RWPE2 (cell line): Measurements from ENCODE around the gene GALNT18.

ENCODE experiments used
- ATAC-seq: fragments of 200-7000 bp; cut with Tn5 transposase; 3 replicates; pipeline ENCODE4 v1.9.1; 2021; ENCODE audit warnings: low read depth
- DNase-seq: peaks from one replicate; pipeline ENCODE4 v3.0.0-alpha.2; 2020; ENCODE audit warnings: low spot score
- H3K27ac ChIP-seq: fragments of 450-650 bp; 2 replicates; pipeline ENCODE4 v1.5.1; 2017; ENCODE audit warnings: mild to moderate bottlenecking; ENCODE audit not compliant: poor library complexity, severe bottlenecking
- H3K27me3 ChIP-seq: fragments of 250-450 bp; sonication (Bioruptor Pico); 2 replicates; pipeline ENCODE4 v1.5.1; 2021; ENCODE audit warnings: mild to moderate bottlenecking, moderate library complexity; ENCODE audit not compliant: insufficient read depth, poor library complexity, severe bottlenecking
- H3K36me3 ChIP-seq: fragments of 250-450 bp; sonication (Bioruptor Pico); 2 replicates; pipeline ENCODE4 v1.5.1; 2020; ENCODE audit warnings: low read depth, mild to moderate bottlenecking, moderate library complexity
- H3K4me1 ChIP-seq: fragments of 250-450 bp; sonication (Bioruptor Pico); 2 replicates; pipeline ENCODE4 v1.5.1; 2021; ENCODE audit warnings: mild to moderate bottlenecking, moderate library complexity; ENCODE audit not compliant: insufficient read depth, poor library complexity, severe bottlenecking
- H3K4me3 ChIP-seq: fragments of 250-450 bp; sonication (Bioruptor Pico); 2 replicates; pipeline ENCODE4 v1.5.1; 2021; ENCODE audit warnings: mild to moderate bottlenecking, moderate library complexity; ENCODE audit not compliant: severe bottlenecking
- H3K9me3 ChIP-seq: fragments of 250-450 bp; sonication (Bioruptor Pico); 2 replicates; pipeline ENCODE4 v1.5.1; 2021; ENCODE audit warnings: mild to moderate bottlenecking, moderate library complexity; ENCODE audit not compliant: severe bottlenecking
- TF ChIP-seq, protein P1 (sequence below): fragments of 450-650 bp; IDR thresholded peaks from one replicate; pipeline ENCODE4 v1.5.1; 2017; ENCODE audit warnings: mild to moderate bottlenecking, moderate library complexity; ENCODE audit not compliant: poor library complexity, severe bottlenecking

The GALNT18 gene

DNA sequence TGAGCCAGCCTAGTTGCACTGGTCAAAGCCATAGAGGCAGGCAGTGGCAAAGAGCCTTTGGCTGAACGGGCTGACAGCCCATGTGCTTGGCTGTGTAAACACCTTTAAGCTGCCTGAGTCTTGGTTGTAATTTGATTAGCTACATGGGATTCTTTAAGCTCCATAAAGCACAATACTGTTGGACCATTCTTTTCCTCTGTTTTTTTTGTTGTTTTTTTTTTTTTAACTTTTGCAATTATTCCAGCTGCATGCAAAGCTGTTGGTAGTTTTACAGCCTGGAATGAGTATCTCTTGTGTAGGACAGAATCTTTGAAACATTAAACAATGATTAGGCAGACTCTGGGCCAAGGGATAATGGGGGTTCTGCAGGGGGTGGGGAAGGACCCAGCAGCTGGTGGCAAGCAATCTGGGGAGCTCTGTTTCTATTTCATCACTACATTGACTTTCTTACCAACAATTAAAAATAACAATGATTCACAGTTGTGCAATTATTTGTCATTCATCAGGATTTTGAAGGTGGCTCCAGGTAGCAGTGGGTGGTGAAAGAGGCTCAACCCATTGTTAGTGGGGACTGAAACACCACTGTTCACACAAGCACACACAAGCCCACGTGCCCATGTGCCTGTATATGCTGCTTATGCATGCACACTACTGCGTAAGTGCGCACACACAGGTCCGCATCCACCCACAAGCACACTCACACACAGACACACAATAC lies 199.2 kb downstream of the GALNT18 start:
- DNase-seq: no peak
- peak; percentile 80 for ATAC-seq
- H3K4me1 ChIP-seq: peaks cover 13% of the 10 kb centered on the region

DNA sequence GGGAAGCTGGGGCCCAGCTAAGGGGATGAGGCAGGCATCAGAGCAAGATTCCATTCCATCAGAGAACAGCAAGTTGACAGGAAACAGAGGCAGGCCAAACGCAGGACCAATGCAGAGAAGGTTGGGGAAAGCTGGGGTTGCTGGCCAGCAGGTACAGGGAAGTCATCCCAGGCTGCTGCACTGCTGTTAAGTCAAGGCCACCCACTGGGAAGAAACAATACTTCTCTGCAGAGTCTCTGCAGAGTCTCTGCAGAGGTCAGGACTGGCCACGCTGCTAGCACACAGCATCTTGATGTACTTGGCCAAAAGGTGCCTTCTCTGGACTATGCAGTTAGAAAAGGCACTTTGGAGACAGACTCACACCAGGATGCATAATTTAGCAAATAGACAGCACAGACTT lies 200.3 kb downstream of the GALNT18 start:
- H3K27me3 ChIP-seq: no peaks in the 10 kb centered on the region
- no peaks in the 10 kb centered on the region for H3K9me3 ChIP-seq

More for the DNA sequence above, 199.2 kb downstream of the GALNT18 start:
- Histone ChIP-seq H3K9me3 (no peaks in the 10 kb centered on the region), H3K4me3 (no peak overlapping the region), H3K27ac (peak overlapping the region; percentile 51), H3K27me3 (no peaks in the 10 kb centered on the region), H3K36me3 (no peaks in the 10 kb centered on the region)
- TF ChIP-seq, protein P1, sequence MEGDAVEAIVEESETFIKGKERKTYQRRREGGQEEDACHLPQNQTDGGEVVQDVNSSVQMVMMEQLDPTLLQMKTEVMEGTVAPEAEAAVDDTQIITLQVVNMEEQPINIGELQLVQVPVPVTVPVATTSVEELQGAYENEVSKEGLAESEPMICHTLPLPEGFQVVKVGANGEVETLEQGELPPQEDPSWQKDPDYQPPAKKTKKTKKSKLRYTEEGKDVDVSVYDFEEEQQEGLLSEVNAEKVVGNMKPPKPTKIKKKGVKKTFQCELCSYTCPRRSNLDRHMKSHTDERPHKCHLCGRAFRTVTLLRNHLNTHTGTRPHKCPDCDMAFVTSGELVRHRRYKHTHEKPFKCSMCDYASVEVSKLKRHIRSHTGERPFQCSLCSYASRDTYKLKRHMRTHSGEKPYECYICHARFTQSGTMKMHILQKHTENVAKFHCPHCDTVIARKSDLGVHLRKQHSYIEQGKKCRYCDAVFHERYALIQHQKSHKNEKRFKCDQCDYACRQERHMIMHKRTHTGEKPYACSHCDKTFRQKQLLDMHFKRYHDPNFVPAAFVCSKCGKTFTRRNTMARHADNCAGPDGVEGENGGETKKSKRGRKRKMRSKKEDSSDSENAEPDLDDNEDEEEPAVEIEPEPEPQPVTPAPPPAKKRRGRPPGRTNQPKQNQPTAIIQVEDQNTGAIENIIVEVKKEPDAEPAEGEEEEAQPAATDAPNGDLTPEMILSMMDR: no peak

GRCh38 chr11:11420899-11421285 lies 200.9 kb downstream of the GALNT18 start:
- no peak for ATAC-seq
- TF ChIP-seq, protein P1: no peak
- DNase-seq: no peak

More for the DNA sequence above, 200.3 kb downstream of the GALNT18 start:
- no peak overlapping the region for H3K4me3 ChIP-seq
- peaks cover 23% of the 10 kb centered on the region for H3K4me1 ChIP-seq
- DNase-seq (no peak), ATAC-seq (no peak)
- H3K27ac ChIP-seq: no peak overlapping the region
- H3K36me3 ChIP-seq: no peaks in the 10 kb centered on the region
- TF ChIP-seq, protein P1: no peak

GRCh38 chr11:11420191-11420898 lies 201.5 kb downstream of the GALNT18 start:
- Histone ChIP-seq H3K4me1 (peaks cover 25% of the 10 kb centered on the region), H3K27me3 (no peaks in the 10 kb centered on the region), H3K9me3 (no peaks in the 10 kb centered on the region), H3K27ac (no peak overlapping the region), H3K36me3 (no peaks in the 10 kb centered on the region), H3K4me3 (no peak overlapping the region)
- DNase-seq (no peak), ATAC-seq (no peak)
- TF ChIP-seq, protein P1: no peak

More at GRCh38 chr11:11420899-11421285, 200.9 kb downstream of the GALNT18 start:
- H3K27me3 ChIP-seq: no peaks in the 10 kb centered on the region
- peaks cover 25% of the 10 kb centered on the region for H3K4me1 ChIP-seq
- H3K9me3 ChIP-seq: no peaks in the 10 kb centered on the region
- H3K27ac ChIP-seq: no peak overlapping the region
- no peak overlapping the region for H3K4me3 ChIP-seq
- no peaks in the 10 kb centered on the region for H3K36me3 ChIP-seq

GRCh38 chr11:11419747-11420146 lies 202.1 kb downstream of the GALNT18 start:
- Histone ChIP-seq H3K4me3 (no peak overlapping the region), H3K27ac (no peak overlapping the region), H3K36me3 (no peaks in the 10 kb centered on the region), H3K27me3 (no peaks in the 10 kb centered on the region), H3K4me1 (peaks cover 25% of the 10 kb centered on the region), H3K9me3 (no peaks in the 10 kb centered on the region)
- DNase-seq (no peak), ATAC-seq (no peak)
- TF ChIP-seq, protein P1: no peak
